PFSK-1 (cell line): ENCODE data around the gene SLC46A2.

Experiments used
- POLR2AphosphoS5 ChIP-seq: IDR thresholded peaks from 2 replicates; pipeline ENCODE4 v1.6.1; 2012; ENCODE audit warnings: low read depth, mild to moderate bottlenecking, control low read depth, low read length, moderate library complexity
- SIN3A ChIP-seq: IDR thresholded peaks from 2 replicates; pipeline ENCODE4 v1.6.1; 2012; ENCODE audit warnings: mild to moderate bottlenecking, low read length, moderate library complexity, borderline replicate concordance; ENCODE audit not compliant: insufficient read depth
- TF ChIP-seq, protein P1 (sequence below), 2 experiments: IDR thresholded peaks; 2 replicates each; pipeline versions ENCODE4 v1.6.1 to v1.8.0; 2011 to 2012; ENCODE audit warnings: low read depth in 2 of 2, low read length in 2 of 2, control low read depth in 1 of 2, inconsistent platforms in 1 of 2, mild to moderate bottlenecking in 1 of 2, moderate library complexity in 1 of 2; ENCODE audit not compliant: insufficient read depth in 1 of 2

DNA sequence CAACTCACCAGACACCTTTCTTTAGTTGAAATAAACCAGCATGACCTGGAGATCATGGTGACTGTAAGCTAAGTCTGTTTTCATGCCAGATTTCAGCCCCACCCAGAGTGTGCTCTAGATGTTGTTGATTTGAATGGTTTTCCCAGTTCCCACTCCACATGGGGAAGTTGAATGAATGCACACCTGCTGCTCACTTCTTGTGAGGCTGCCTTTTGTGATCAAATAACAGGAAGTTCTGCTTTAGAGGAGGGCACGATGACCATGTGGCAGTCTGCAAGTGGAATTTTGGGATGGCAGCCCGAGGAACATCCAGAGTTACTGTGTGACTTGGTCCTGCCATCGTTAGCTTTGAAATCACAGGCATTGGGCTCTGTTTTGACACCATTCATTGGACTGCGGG lies 18.7 kb downstream of the SLC46A2 start:
- no peak for TF ChIP-seq POLR2AphosphoS5
- no peak for TF ChIP-seq SIN3A
- TF ChIP-seq, protein P1, sequence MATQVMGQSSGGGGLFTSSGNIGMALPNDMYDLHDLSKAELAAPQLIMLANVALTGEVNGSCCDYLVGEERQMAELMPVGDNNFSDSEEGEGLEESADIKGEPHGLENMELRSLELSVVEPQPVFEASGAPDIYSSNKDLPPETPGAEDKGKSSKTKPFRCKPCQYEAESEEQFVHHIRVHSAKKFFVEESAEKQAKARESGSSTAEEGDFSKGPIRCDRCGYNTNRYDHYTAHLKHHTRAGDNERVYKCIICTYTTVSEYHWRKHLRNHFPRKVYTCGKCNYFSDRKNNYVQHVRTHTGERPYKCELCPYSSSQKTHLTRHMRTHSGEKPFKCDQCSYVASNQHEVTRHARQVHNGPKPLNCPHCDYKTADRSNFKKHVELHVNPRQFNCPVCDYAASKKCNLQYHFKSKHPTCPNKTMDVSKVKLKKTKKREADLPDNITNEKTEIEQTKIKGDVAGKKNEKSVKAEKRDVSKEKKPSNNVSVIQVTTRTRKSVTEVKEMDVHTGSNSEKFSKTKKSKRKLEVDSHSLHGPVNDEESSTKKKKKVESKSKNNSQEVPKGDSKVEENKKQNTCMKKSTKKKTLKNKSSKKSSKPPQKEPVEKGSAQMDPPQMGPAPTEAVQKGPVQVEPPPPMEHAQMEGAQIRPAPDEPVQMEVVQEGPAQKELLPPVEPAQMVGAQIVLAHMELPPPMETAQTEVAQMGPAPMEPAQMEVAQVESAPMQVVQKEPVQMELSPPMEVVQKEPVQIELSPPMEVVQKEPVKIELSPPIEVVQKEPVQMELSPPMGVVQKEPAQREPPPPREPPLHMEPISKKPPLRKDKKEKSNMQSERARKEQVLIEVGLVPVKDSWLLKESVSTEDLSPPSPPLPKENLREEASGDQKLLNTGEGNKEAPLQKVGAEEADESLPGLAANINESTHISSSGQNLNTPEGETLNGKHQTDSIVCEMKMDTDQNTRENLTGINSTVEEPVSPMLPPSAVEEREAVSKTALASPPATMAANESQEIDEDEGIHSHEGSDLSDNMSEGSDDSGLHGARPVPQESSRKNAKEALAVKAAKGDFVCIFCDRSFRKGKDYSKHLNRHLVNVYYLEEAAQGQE (IDR thresholded peaks at IDR 0.05; ENCODE audit: insufficient read depth in 1 of 2, low read depth in 2 of 2, low read length in 2 of 2): no peak
